IMR-90 (cell line): Measurements from ENCODE around the gene KCNJ2. TPM values are rescaled to one million over a fixed set of nuclear protein-coding genes. Genes with fewer than 3 reads are reported as not detected.

Experiments
- ATAC-seq: fragments of 200-7000 bp; cut with Tn5 transposase; 2 replicates; pipeline ENCODE4 v1.9.1; 2020; ENCODE audit warnings: low read depth, mild to moderate bottlenecking, moderate library complexity
- BruUV-seq: library from RNA; stranded (reverse); fragments of 400-500 nt; replicated peaks from 2 replicates; lab custom pipeline; 2021; lab: Mats Ljungman, UMichigan
- CTCF ChIA-PET: fragments of 300-600 bp; formaldehyde crosslinking; extraction: SDS; loops from one replicate; lab custom pipeline; 2021; ENCODE audit warnings: antibody characterized with exemption; lab: Yijun Ruan, JAX
- POLR2A ChIA-PET: fragments of 300-600 bp; sonication (Branson Sonifier 250); formaldehyde crosslinking; loops from one replicate; lab custom pipeline; 2022; ENCODE audit warnings: antibody characterized with exemption; ENCODE audit not compliant: unreplicated experiment; lab: Charles Lee
- DNase-seq: peaks from one replicate; pipeline ENCODE4 v3.0.0; 2013
- H2AFZ ChIP-seq: replicated peaks from 2 replicates; pipeline ENCODE3; 2013; ENCODE audit warnings: low read length, mild to moderate bottlenecking; ENCODE audit not compliant: poor library complexity
- H2AK5ac ChIP-seq: 2 replicates; pipeline ENCODE4 v1.6.1; 2013; ENCODE audit warnings: low read depth, low read length, inconsistent platforms
- H2AK9ac ChIP-seq: replicated peaks from 2 replicates; pipeline ENCODE3; 2013; ENCODE audit warnings: mild to moderate bottlenecking, low read depth, low read length, moderate library complexity; ENCODE audit not compliant: poor library complexity
- H2BK120ac ChIP-seq: 2 replicates; pipeline ENCODE4 v1.6.1; 2013; ENCODE audit warnings: low read depth, low read length, inconsistent platforms
- H2BK15ac ChIP-seq: 3 replicates; pipeline ENCODE4 v1.6.1; 2013; ENCODE audit warnings: low read depth, low read length, inconsistent platforms
- H2BK20ac ChIP-seq: 2 replicates; pipeline ENCODE4 v1.6.1; 2013; ENCODE audit warnings: low read depth, mild to moderate bottlenecking, inconsistent platforms, low read length, moderate library complexity
- H2BK5ac ChIP-seq: 2 replicates; pipeline ENCODE4 v1.6.1; 2013; ENCODE audit warnings: mild to moderate bottlenecking, low read depth, low read length, inconsistent platforms; ENCODE audit not compliant: poor library complexity, severe bottlenecking
- H3K14ac ChIP-seq: replicated peaks from 2 replicates; pipeline ENCODE4 v1.6.1; 2013; ENCODE audit warnings: low read depth, low read length, inconsistent platforms
- H3K18ac ChIP-seq: 2 replicates; pipeline ENCODE4 v1.6.1; 2013; ENCODE audit warnings: low read depth, low read length, control low read depth
- H3K23ac ChIP-seq: 2 replicates; pipeline ENCODE4 v1.6.1; 2013; ENCODE audit warnings: low read depth, low read length, inconsistent platforms
- H3K27ac ChIP-seq: 2 replicates; pipeline ENCODE4 v1.5.1; 2013; ENCODE audit warnings: mild to moderate bottlenecking, control low read depth, low read length; ENCODE audit not compliant: insufficient read depth
- H3K27me3 ChIP-seq: 2 replicates; pipeline ENCODE4 v1.6.1; 2013; ENCODE audit warnings: low read length; ENCODE audit not compliant: control insufficient read depth, insufficient read depth
- H3K36me3 ChIP-seq: 2 replicates; pipeline ENCODE4 v1.6.1; 2013; ENCODE audit warnings: low read length, mixed read lengths; ENCODE audit not compliant: control insufficient read depth, insufficient read depth
- H3K4ac ChIP-seq: 2 replicates; pipeline ENCODE4 v1.6.1; 2013; ENCODE audit warnings: low read depth, low read length, inconsistent platforms
- H3K4me1 ChIP-seq: 2 replicates; pipeline ENCODE4 v1.6.1; 2013; ENCODE audit warnings: low read length, mixed read lengths; ENCODE audit not compliant: control insufficient read depth, insufficient read depth
- H3K4me2 ChIP-seq: 2 replicates; pipeline ENCODE4 v1.6.1; 2013; ENCODE audit warnings: low read depth, mild to moderate bottlenecking, control low read depth, low read length, moderate library complexity
- H3K4me3 ChIP-seq: 2 replicates; pipeline ENCODE4 v1.5.1; 2013; ENCODE audit warnings: low read depth, mild to moderate bottlenecking, control low read depth, low read length, moderate library complexity; ENCODE audit not compliant: insufficient read depth
- H3K56ac ChIP-seq: 2 replicates; pipeline ENCODE4 v1.6.1; 2013; ENCODE audit warnings: low read length, inconsistent platforms; ENCODE audit not compliant: insufficient read depth; ENCODE audit errors: extremely low read depth
- H3K79me1 ChIP-seq, 2 experiments: 2 replicates each; pipeline ENCODE4 v1.6.1; 2013; ENCODE audit warnings: low read length in 2 of 2, inconsistent platforms in 1 of 2, low read depth in 1 of 2
- H3K9ac ChIP-seq: 2 replicates; pipeline ENCODE4 v1.6.1; 2013; ENCODE audit warnings: low read depth, low read length, control low read depth
- H3K9me1 ChIP-seq: 2 replicates; pipeline ENCODE4 v1.6.1; 2013; ENCODE audit warnings: low read length, inconsistent platforms; ENCODE audit not compliant: insufficient read depth
- H3K9me3 ChIP-seq: 2 replicates; pipeline ENCODE4 v1.6.1; 2013; ENCODE audit warnings: low read length; ENCODE audit not compliant: control insufficient read depth, insufficient read depth
- H4K20me1 ChIP-seq: 2 replicates; pipeline ENCODE4 v1.6.1; 2013; ENCODE audit warnings: low read length, inconsistent platforms; ENCODE audit not compliant: insufficient read depth
- H4K5ac ChIP-seq: 2 replicates; pipeline ENCODE4 v1.6.1; 2013; ENCODE audit warnings: mild to moderate bottlenecking, low read depth, low read length, control low read depth
- H4K8ac ChIP-seq, 2 experiments: 2 replicates each; pipeline ENCODE4 v1.6.1; 2013; ENCODE audit warnings: low read depth in 2 of 2, low read length in 2 of 2, control low read depth in 1 of 2, inconsistent platforms in 1 of 2
- H4K91ac ChIP-seq: 2 replicates; pipeline ENCODE4 v1.6.1; 2013; ENCODE audit warnings: low read depth, low read length, inconsistent platforms; ENCODE audit not compliant: insufficient read depth
- CEBPB ChIP-seq: IDR thresholded peaks from 2 replicates; pipeline ENCODE4 v1.6.1; 2012; ENCODE audit warnings: low read depth, low read length, improper control_type of control experiment
- ELK1 ChIP-seq: fragments of 150-350 bp; IDR thresholded peaks from 2 replicates; pipeline ENCODE4 v1.6.1; 2016; ENCODE audit warnings: low read depth, mild to moderate bottlenecking, low read length, moderate library complexity, borderline replicate concordance
- RCOR1 ChIP-seq: IDR thresholded peaks from 2 replicates; pipeline ENCODE4 v1.6.1; 2012; ENCODE audit warnings: mild to moderate bottlenecking, low read length, improper control_type of control experiment; ENCODE audit not compliant: insufficient replicate concordance
- WGBS, 2 experiments: methylation state at CpG; one replicate each; pipeline versions ENCODE4 v1.1.5 to v1.1.7; 2013; ENCODE audit warnings: missing lambda C conversion rate in 2 of 2; ENCODE audit not compliant: insufficient read length in 1 of 2; ENCODE audit errors: extremely low coverage in 2 of 2; 5-methylcytosine and 5-hydroxymethylcytosine counted together
- dilution Hi-C: fragments of 300-500 bp; cut with HindIII; formaldehyde crosslinking; loops from one replicate; pipeline ENCODE4 v1.14.3; 2018; ENCODE audit warnings: low sequenced_read_pairs; ENCODE audit not compliant: unreplicated experiment
- in situ Hi-C: fragments of 300-500 bp; cut with MboI; formaldehyde crosslinking; loops from 3 replicates; pipeline ENCODE4 v1.14.3; 2019; ENCODE audit warnings: low sequenced_read_pairs, inconsistent platforms, mixed read lengths
- intact Hi-C: fragments of 100-400 bp; cut with micrococcal nuclease; formaldehyde crosslinking; loops from 2 replicates; pipeline ENCODE4 v1.10.0; 2022
- polyA plus RNA-seq, 3 experiments: library from polyadenylated mRNA; depleted of rRNA; stranded (reverse); fragments of >200 nt; gene quantifications; 2 replicates each; pipeline ENCODE4 v1.2.3, GENCODE V29; 2012; ENCODE audit warnings: low replicate concordance in 1 of 3
- total RNA-seq: library from RNA; depleted of rRNA; stranded (reverse); fragments of >200 nt; gene quantifications from 2 replicates; pipeline ENCODE4 v1.2.3, GENCODE V29; 2012

Gene KCNJ2
- total and polyA plus RNA-seq, 2 of the 4 experiments (the other 2 are of a cell fraction), result 0.55 to 8.6 TPM

GRCh38 chr17:70158591-70158990, 10.7 kb upstream of the KCNJ2 start:
- in situ Hi-C loops (no loop called here), intact Hi-C loops (no loop called here), dilution Hi-C loops (no loop called here)
- no TSS peak for BruUV-seq
- Histone ChIP-seq H3K9me1 (no peaks in the 10 kb centered on the region), H3K14ac (no peak overlapping the region), H3K27ac (no peak overlapping the region), H2AK9ac (no peak overlapping the region), H3K79me1 (no peaks in the 10 kb centered on the region), H4K20me1 (no peaks in the 10 kb centered on the region), H3K23ac (no peak overlapping the region), H3K18ac (no peak overlapping the region), H2BK15ac (no peak overlapping the region), H3K4me2 (no peak overlapping the region), H3K56ac (no peak overlapping the region), H2BK20ac (no peak overlapping the region), H2BK5ac (no peak overlapping the region), H2AK5ac (no peak overlapping the region), H3K9me3 (no peaks in the 10 kb centered on the region), H4K5ac (no peak overlapping the region), H3K4me3 (no peak overlapping the region), H3K36me3 (no peaks in the 10 kb centered on the region), H3K27me3 (no peaks in the 10 kb centered on the region), H3K4ac (no peak overlapping the region), H3K9ac (no peak overlapping the region), H4K8ac (no peak overlapping the region), H4K91ac (no peak overlapping the region), H2AFZ (no peak overlapping the region), H2BK120ac (no peak overlapping the region), H3K4me1 (no peaks in the 10 kb centered on the region)
- CTCF ChIA-PET, result interaction anchor here (1.0 kb wide), 2 partner anchors 9 to 663 kb away, joined by 3 to 4 read pairs; no protein-coding TSS in a partner anchor
- TF ChIP-seq CEBPB (no peak), ELK1 (no peak), RCOR1 (no peak)
- POLR2A ChIA-PET, result no interaction called here
- 82% methylated on average over 2 of the region's 6 CpGs; no CpG with 5 or more reads in 1 of the 2 experiments for WGBS, 2 experiments
- no peak for DNase-seq
- ATAC-seq, result no peak
